Right lobe of liver (tissue), 4 donors: ENCODE results near the gene LRMDA.

Experiments
- CTCF ChIP-seq, 4 donors: fragments of 200-600 bp in 3 of 4; fragments of 450-650 bp in 1 of 4; IDR thresholded peaks; one replicate each; pipeline versions ENCODE4 v1.5.1 to v1.8.0; 2016 to 2022; ENCODE audit warnings: antibody characterized with exemption in 4 of 4, mild to moderate bottlenecking in 2 of 4
- POLR2A ChIP-seq: fragments of 450-650 bp; IDR thresholded peaks from one replicate; pipeline ENCODE4 v1.6.1; 2017; ENCODE audit warnings: antibody characterized with exemption, mild to moderate bottlenecking
- donor health status: DM: no; HTN: no; CAD: no.
- donor health status: DM: no; HTN: no; CAD: no.
- donor health status: DM: no; HTN: yes; CAD: no.

- TF ChIP-seq CTCF (IDR thresholded peaks at IDR 0.05) (no peak), POLR2A (no peak)
These were observed 385.8 kb downstream of the LRMDA start for GRCh38 chr10:75817198-75817597.
